CD4-positive, alpha-beta T cell treated with Interleukin-15 for 4 hours (primary cell): ENCODE data around the gene FCER2.

ENCODE experiments used
- DNase-seq: peaks from one replicate; pipeline ENCODE4 v3.0.0-alpha.2; 2020; ENCODE audit warnings: low spot score

The FCER2 gene

DNA sequence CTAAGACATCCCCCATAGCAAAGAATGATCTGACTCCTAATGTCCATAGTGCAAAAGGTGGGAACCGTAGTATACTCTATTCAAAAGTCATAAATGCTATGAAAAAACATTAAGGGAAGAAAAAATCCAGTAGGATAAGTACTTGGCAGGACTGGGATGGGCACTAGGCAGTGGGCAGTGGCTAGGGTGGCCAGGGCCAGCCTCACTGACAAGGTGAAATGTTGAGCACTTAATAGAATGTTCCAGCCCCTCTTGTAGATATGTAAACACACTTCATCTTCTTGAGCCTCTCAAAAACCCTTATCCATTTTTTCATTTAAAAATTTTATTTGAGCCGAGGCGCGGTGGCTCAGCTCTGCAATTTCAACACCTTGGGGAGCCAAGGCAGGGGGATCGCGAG lies 31.4 kb upstream of the FCER2 start:
- DNase-seq: no peak

DNA sequence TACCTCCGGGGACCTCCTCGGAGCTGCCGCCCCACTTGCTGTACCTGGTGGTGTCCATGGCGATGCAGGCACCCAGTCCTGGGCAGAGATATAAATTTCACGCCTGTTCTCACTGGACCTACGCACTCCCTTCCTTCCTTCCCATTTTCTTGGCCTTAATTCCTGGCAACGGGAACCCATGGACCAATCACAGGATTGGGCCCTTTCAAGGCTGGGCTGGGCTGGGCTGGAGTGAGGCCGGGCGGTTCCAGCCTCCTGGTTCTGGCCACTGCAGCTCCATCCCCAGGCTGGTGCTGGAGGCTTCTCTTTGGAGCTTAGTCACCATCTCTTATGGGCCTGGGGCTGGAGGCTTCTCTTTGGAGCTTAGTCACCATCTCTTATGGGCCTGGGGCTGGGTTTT lies 30.1 kb upstream of the FCER2 start, which contains the start of gene CLEC4G:
CLEC4G (minus strand) TSS at position 66 of the 400 bp plus-strand sequence; CDS start at position 58, 8 bp downstream.
- DNase-seq: no peak

DNA sequence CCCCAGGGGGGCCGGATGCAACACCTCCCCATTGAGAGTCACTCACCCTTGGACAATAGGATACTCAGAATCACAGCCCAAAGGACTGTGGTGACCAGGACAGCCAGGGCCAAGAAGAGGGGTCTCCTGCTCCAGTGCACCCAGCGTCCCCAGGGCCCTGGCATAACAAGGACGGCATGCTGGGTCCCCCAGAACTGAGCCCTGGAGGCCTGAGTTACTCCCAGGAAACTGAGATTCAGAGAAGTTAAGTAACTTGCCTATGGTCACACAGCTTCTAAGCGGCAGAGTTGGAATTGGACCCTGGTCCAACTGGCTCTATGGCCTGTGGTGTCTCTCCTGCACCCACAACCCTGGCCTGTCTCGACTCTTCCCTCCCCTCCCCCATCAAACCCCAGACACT lies 29.7 kb upstream of the FCER2 start:
- no peak for DNase-seq

DNA sequence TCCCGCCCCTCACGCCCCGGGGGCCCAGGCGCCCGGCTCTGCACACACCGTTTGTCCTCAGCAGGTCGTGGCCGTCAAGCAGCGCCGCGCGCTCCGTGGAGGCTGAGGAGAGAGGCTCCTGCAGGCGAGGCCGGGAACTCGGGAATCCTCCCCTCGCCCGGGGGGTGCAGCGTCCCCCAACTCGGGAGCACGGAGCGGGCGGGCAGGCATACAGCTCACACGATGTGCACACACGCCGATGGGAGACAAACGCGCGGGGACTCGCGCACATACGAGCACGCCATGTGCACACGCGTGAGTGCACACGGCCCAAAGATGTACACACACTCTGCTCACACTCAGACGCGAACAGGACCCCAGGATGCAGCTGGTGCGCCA lies 29.3 kb upstream of the FCER2 start:
- DNase-seq: no peak

DNA sequence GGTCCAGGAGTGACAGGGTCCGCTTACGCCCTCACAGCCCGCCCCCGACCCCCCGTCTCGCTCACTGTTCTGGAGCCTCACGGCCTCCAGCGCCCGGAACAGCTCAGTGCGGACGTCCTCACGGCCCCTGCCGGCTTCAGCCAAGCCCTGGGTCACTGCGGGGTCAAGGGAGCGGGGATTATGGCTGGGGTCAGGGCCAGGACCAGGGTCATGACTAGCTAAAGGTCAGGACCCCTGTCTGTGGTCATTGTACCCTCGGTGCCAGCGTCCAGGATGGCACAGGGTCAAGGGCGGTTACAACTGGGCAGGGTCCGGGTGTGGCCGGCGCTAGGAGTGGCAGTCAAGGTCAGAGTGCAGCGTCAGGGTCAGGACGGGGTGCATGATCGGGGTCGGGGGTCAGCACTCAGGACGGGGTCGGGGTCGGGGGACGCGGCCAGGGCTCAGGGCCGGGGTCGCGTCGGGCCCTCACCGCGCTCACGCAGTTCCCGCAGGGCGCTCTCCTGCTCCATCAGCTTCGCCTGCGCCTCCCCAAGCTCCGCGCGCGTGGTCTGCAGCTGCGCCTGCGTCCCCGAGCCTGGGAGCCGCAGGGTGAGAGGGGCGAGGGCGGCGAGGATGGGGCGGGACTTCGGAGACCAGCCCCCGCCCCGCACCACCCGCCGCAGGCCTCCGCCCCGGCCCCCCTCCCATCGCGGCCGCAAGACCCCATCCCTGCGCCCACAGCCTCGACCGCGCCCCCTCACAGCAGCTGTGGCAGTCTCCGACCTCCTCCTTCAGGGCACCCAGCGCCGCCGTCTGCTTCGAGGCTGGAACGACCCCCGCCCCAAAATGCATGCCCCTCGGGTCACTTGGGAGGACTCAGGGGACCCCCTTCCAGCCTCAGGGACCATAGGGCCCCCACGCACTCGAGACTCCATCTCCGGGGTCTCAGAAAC lies 28.6 kb upstream of the FCER2 start:
- no peak for DNase-seq

DNA sequence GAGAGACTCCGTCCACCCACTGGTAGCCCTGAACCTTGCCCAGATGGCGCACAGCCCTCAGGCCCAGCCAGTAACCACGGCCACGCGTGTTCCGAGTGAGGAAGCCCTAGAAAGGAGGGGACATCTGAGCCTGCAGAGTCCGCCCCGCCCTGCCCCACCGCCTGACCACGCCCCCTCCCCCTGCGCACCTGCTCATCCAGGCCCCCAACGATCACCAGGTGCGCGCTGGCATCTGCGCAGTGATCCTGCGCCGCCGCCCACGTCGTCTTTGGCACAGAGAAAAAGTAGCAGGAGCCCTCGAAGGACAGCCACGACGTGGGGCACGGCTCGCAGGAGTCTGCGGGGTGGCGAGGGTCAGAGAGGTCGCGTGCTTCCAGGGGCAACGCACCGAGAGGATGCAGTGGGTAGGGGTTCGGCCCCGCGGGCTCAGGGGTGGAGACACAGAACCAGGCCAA lies 27.9 kb upstream of the FCER2 start:
- DNase-seq: no peak

DNA sequence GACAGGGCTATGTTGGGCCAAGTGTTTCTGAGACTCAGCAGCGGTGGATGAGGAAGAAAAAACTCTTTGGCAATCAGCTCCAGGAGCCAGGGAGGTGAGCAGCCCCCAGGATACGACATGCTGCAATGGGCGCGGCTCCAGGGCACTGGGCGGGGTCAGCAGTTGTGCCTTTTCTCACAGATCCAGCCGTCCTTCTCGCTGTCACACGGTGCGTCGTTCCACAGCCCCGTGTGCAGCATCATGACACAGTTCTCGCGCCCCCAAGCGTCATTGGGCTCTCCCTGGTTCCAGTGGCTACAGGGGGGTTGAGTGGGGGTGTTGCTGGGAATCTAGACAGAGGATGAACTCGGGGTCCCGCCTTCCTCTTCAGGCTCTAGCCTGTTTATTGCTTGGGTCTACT lies 27.3 kb upstream of the FCER2 start:
- no peak for DNase-seq

DNA sequence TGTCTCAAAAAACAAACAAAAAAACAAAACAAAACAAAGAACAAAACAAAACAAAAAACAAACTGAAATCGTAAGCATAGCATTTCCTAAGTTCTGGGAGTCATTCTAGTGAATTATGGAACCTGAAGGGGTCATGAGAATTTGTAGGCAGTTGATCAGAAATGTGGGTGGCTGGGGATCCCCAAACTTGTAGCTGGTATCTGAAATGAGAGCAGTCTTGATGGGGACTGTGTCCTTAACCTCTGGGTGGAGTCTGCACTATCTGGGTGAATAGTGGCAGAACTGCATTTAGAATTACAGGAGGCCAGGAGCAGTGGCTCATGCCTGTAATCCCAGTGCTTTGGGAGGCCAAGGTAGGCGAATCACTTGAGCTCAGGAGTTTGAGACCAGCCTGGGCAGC lies 23.9 kb upstream of the FCER2 start:
- no peak for DNase-seq

DNA sequence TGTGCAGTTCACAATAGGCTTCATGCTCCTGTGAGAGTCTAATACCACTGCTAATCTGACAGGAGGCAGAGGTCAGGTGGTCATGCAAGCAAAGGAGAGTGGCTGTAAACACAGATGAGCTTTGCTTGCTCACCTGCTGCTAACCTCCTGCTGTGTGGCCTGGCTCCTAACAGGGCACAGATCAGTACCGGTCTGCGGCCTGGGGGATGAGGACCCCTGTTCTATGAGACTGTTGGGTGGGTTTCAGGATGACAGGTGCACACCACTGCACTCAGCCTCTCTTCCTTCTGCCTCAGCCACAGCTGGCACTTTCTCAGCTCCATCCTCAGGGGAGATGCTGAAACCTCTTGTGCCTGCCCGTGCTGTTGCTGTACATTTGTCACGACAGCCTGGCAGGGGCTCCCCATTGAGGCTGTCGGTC lies 20.3 kb upstream of the FCER2 start:
- no peak for DNase-seq

DNA sequence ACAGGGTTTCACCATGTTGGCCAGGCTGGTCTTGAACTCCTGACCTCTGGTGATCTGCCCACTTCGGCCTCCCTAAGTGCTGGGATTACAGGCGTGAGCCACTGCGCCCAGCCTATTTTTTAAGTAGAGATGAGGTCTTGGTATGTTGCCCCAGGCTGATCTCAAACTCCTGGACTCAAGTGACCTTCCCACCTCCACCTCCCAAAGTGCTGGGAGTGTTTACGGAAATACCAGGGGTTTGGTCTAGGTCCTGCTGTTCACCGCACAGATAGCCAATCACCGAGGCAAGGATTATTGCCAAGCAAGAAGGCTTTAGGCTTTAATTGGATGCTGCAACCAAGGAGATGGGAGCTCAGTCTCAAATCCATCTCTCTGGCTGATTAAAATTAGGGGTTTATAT lies 18.4 kb upstream of the FCER2 start:
- no peak for DNase-seq

DNA sequence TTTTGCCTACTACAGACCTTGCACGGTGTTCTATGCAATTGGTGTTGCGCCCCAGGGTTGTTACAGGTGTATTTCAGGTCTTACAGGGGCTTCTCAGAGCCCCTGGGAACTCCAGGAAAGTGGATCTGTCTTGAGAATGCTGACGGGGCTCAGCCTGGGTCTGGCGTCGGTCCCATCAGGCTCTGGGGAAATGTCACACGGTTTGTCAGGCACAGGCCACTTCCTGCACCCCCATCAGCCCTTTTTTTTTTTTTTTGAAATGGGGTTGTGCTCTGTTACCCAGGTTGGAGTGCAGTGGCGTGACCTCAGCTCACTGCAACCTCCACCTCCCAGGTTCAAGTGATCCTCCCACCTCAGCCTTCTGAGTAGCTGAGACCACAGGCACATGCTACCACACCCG lies 16.7 kb upstream of the FCER2 start:
- DNase-seq: no peak

DNA sequence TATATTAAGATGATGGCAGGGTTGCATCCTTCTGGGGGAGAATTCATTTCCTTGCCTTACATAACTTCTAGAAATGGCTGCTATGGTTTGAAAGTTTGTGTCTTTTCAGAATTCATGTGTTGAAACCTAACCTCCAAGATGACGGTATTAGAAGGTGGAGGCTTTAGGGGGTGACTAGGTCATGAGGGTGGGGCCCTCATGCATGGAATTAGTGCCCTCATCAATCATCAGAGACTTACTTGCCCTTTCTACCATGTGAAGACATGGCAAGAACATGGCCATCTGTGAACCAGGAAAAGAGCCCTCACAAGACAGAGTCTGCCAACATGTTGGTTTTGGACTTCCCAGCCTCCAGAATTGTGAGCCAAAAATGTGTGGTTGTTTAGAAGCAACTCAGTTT lies 14.8 kb upstream of the FCER2 start:
- no peak for DNase-seq

DNA sequence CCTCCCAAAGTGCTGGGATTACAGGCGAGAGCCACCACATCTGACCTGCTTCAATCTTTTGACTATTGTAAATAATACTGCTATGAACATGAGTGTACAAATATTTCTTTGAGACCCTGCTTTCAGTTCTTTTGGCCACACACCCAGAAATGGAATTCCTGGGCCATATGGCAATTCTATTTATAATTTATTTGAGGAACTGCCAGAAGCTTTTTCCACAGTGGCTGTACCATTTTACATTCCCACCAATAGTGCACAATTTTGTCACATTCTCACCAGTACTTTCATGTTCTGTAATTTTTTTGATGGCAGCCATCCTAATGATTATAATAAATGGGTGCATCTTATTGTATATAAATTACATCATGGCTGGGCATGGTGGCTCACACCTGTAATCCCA lies 13.7 kb upstream of the FCER2 start:
- DNase-seq: no peak

DNA sequence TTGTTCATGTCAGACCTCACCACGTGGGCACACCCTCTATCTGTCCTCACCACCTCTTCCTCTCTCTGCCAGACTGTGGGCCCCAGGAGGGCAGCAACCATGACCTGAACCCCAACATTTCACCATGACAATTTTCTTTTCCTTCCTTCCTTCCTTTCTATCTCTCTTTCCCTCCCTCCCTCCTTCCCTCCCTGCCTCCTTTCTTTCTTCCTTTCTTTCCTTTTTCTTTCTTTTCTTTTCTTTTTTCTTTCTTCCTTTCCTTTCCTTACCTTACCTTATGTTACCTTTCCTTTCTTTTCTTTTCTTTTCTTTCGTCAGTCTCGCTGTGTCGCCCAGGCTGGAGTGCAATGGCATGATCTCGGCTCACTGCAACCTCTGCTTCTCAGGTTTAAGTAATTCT lies 8.7 kb upstream of the FCER2 start:
- DNase-seq: no peak

DNA sequence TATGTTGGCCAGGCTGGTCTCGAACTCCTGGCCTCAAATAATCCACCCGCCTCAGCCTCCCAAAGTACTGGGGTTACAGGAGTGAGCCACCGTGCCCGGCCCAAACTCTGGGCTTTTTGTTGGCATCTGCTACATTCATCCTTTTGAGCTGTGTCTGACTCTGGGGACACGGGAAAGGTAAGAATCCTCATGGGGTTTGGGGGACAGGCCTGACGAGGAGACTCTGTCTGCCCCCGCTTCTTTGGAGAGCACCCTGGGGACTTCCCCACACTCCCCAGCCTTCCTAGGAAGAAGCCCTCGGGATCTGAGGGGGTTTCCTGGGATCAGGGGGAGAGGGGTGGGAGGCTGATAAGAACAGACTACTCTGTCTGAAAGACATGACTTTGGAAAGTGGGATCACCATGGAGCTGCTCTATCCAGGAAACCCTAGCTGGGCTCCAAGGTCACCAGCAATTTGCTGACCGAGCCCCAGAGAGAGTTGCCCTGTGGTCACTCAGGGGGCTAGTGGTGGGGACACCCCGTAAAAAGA lies 8.1 kb upstream of the FCER2 start:
- DNase-seq: no peak

DNA sequence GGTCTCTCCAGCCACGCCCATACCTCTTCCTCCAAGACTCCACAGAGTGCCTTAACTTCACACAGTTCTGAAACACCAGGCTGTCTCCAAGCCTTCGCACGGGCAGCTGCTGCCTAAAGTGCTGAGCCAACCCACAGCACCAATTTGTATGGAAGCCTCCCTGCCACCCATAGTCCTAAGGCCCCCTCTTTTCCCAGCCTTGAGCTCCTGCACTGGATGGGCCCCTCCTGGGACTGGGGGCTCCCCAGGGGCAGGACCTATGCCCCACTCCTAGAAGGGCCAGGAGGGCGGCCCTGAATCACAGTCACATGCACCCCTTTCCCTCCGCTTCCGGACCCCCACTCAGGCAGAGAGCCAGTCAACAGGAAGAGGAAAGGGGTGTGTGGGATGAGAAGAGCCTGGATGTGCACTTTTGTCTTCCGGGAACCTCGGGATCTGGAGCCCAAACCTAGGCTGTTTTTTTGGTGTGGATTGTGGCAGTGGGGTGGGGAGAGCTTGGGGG lies 5.1 kb upstream of the FCER2 start:
- DNase-seq: no peak

DNA sequence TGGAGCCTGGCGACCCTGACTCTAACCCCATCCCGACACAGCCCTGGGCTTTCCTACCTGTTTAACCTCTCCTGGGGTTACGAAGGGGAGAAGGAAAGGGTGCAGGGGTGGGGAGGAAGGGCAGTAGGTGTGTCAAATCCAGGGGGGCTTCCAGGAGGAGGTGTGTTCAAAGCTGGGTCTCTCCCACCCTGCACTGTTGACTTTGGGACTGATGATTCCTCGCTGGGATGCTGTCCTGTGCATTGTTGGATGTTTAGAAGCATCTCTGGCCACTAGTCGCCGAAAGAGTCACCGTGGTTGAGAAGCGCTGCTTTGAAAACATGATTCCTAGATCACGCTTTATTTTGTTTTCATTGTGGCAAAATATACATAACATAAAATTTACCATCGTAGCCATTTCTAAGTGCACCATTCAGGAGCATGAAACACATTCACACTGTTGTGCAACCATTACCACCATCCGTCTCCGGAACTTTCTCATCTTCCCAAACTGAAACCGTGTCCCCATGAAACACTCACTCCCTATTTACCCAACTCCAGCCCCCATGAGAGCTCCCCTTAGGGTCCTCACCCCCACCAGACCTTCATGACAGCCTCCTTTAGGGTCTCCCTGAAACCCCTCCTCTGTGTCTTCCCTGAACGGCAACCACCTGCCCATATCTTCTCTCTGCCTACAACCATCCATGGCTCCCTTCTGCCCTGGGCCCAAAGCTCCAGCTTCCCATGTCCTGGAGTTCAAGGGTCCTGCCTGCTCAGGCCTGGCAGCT lies 4.4 kb upstream of the FCER2 start:
- no peak for DNase-seq

DNA sequence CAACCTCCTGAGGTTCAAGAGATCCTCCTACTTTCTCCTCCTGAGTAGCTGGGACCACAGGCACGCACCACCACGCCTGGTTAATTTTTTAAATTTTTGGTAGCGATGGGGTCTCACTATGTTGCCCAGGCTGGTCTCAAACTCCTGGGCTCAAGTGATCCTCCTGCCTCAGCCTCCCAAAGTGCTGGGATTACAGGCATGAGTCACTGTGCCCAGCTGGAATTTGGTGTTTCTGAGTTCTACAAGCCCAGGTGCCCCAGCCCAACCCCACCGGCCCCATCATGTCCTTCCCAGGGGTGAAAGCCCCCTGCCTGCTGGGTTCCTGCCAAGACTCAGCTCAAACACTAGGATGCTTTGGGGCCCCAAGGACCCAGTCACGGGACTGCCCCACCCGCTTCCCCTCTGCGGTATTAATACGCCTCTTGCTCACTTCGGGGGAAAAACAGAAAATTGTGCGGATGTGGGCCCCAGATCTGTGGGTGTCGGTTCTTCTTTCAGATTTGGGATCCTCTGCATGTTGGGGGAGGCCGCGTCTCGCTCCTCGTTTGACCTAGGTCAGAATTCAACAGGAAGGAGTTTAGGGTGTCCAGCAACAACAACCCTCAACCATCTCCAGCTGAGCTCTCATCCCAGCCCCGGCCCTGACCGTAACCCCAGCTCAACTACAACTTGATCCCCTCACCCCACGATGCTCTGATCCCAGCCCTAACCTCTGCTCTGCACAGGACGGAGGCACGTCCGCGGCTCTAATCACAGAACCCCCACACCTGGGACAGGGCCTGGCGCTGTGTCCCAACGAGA lies 3.7 kb upstream of the FCER2 start:
- DNase-seq: peak; percentile 76

DNA sequence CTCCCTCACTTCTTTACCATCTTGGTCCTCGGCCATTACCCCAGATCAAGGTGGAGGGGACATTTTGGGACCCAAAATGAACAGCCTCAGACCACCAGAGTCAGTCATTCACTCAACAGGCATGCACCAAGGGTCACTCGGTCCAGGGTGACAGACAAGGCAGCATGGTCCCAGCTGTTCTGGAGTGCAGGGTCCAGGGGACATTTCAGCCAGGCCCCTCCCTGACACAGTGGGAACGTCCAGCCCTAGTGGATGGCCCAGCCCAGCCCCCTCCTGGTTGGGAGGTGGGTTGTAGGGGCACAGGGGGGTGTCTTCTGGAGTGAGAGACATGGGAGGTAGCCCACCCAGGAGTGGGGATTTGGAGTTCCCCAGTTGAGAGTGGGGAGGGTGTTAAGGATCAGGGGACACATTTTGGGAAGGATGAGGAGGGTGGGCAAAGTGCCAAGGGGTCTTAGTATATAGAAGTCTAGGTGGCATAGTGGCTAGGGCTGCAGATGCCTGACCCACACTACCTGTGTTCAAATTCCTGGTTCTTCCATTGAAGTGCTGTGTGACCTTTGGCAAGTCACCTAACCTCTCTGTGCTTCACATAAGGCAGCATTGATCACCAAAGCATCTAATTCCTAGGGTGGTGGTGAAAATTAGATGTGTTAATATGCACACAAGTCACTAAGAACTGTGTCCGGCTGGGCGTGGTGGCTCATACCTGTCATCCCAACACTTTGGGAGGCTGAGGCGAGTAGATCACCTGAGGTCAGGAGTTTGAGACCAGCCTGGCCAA lies 2.5 kb upstream of the FCER2 start:
- DNase-seq: no peak

DNA sequence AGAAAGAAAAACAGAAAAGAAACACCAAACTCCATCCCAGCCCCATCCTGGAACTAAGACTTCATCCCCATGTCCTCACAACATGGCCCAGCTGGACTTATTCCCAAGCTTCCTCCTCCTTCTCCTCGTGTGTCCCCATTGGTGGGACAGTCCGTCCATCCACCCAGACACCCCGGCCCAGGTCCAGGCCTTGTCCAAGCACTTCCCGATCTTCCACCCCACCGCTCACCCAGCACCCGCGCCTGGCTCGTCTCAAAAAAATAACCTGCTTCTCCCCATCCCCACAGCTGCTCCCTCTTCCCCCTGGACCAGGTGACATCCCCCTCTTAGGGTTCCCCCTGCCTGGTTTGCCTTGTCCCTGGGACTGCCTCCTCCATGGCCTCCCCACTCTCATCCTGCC lies 1.4 kb upstream of the FCER2 start:
- DNase-seq: no peak

DNA sequence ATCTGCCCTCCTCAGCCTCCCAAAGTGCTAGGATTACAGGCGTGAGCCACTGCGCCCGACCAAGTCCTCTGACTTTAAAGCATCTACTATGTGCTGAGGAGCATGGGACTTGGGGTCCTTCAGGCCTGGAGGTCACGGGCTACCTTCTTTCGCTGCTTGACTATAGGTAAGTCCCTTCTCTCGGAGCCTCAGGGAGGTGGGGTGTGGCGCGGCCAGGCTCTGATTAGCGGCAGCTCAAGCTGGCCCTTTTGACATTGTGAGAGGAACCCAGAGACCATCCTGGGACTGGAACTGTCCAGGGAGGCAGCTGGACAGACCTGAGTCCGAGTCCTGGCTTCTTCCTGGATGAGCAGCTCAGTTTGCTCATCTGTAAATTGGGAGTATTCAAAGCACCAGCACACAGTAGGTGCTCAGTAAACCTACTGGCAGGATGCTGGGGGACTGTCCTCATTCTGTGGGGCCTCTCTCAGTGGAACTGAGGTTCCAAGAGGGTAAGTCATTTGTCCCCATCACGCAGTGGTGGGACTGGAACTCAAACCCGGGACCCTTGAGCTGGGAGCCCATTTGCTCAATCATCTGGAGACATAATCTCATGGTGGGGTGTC lies 780 bp downstream of the FCER2 start:
- no peak for DNase-seq
